ENCODE measurements around the gene GALNT13.

GALNT13 gene

GRCh38 chr2:154078926-154079325, 207.2 kb downstream of the GALNT13 start:
- H3K4me3 ChIP-seq (ENCODE audit: low read depth, low read length) = no peak overlapping the region
- no peak for DNase-seq (ENCODE audit: low read depth)

GRCh38 chr2:154092571-154092970, 220.8 kb downstream of the GALNT13 start:
- no peak overlapping the region for H3K4me3 ChIP-seq (ENCODE audit: low read depth, low read length)
- no peak for DNase-seq (ENCODE audit: low read depth)

GRCh38 chr2:154093856-154094255, 222.1 kb downstream of the GALNT13 start:
- H3K4me3 ChIP-seq (ENCODE audit: low read depth, low read length) = no peak overlapping the region
- DNase-seq (ENCODE audit: low read depth) = no peak

- DNase-seq (ENCODE audit: low read depth) = no peak
- no peak overlapping the region for H3K4me3 ChIP-seq (ENCODE audit: low read depth, low read length)
These were observed 226.2 kb downstream of the GALNT13 start for GRCh38 chr2:154097833-154098398.

GRCh38 chr2:154120706-154121105, 249.0 kb downstream of the GALNT13 start:
- DNase-seq (ENCODE audit: low read depth) = no peak
- no peak overlapping the region for H3K4me3 ChIP-seq (ENCODE audit: low read depth, low read length)

- DNase-seq (ENCODE audit: low read depth) = no peak
- no peak overlapping the region for H3K4me3 ChIP-seq (ENCODE audit: low read depth, low read length)
These were observed 254.2 kb downstream of the GALNT13 start for GRCh38 chr2:154125891-154126290.

- no peak overlapping the region for H3K4me3 ChIP-seq (ENCODE audit: low read depth, low read length)
- no peak for DNase-seq (ENCODE audit: low read depth)
These were observed 259.1 kb downstream of the GALNT13 start for GRCh38 chr2:154130821-154131220.

GRCh38 chr2:154132827-154133226, 261.1 kb downstream of the GALNT13 start:
- DNase-seq (ENCODE audit: low read depth) = no peak

GRCh38 chr2:154133823-154134222, 262.1 kb downstream of the GALNT13 start:
- H3K4me3 ChIP-seq (ENCODE audit: low read depth, low read length) = no peak overlapping the region
- DNase-seq (ENCODE audit: low read depth) = peak; percentile 34

More at GRCh38 chr2:154132827-154133226, 261.1 kb downstream of the GALNT13 start:
- no peak overlapping the region for H3K4me3 ChIP-seq (ENCODE audit: low read depth, low read length)

GRCh38 chr2:154140249-154141025, 268.7 kb downstream of the GALNT13 start:
- no peak for DNase-seq (ENCODE audit: low read depth)
- no peak overlapping the region for H3K4me3 ChIP-seq (ENCODE audit: low read depth, low read length)

GRCh38 chr2:154142480-154142879, 270.8 kb downstream of the GALNT13 start:
- no peak for DNase-seq (ENCODE audit: low read depth)
- H3K4me3 ChIP-seq (ENCODE audit: low read depth, low read length) = no peak overlapping the region

- no peak for DNase-seq (ENCODE audit: low read depth)
- no peak overlapping the region for H3K4me3 ChIP-seq (ENCODE audit: low read depth, low read length)
These were observed 271.4 kb downstream of the GALNT13 start for GRCh38 chr2:154143105-154143504.

GRCh38 chr2:154158101-154158500, 286.4 kb downstream of the GALNT13 start:
- DNase-seq (ENCODE audit: low read depth) = no peak
- no peak overlapping the region for H3K4me3 ChIP-seq (ENCODE audit: low read depth, low read length)

GRCh38 chr2:154161286-154161685, 289.6 kb downstream of the GALNT13 start:
- H3K4me3 ChIP-seq (ENCODE audit: low read depth, low read length) = no peak overlapping the region

GRCh38 chr2:154170400-154170799, 298.7 kb downstream of the GALNT13 start:
- no peak for DNase-seq (ENCODE audit: low read depth)
- no peak overlapping the region for H3K4me3 ChIP-seq (ENCODE audit: low read depth, low read length)

More at GRCh38 chr2:154161286-154161685, 289.6 kb downstream of the GALNT13 start:
- no peak for DNase-seq (ENCODE audit: low read depth)

GRCh38 chr2:154173164-154173563, 301.4 kb downstream of the GALNT13 start:
- no peak overlapping the region for H3K4me3 ChIP-seq (ENCODE audit: low read depth, low read length)
- no peak for DNase-seq (ENCODE audit: low read depth)

- no peak overlapping the region for H3K4me3 ChIP-seq (ENCODE audit: low read depth, low read length)
- DNase-seq (ENCODE audit: low read depth) = no peak
These were observed 302.2 kb downstream of the GALNT13 start for GRCh38 chr2:154173919-154174318.

- no peak for DNase-seq (ENCODE audit: low read depth)
- no peak overlapping the region for H3K4me3 ChIP-seq (ENCODE audit: low read depth, low read length)
These were observed 310.3 kb downstream of the GALNT13 start for GRCh38 chr2:154182008-154182407.

GRCh38 chr2:154187948-154188347, 316.2 kb downstream of the GALNT13 start:
- no peak for DNase-seq (ENCODE audit: low read depth)
- no peak overlapping the region for H3K4me3 ChIP-seq (ENCODE audit: low read depth, low read length)

GRCh38 chr2:154189953-154190352, 318.2 kb downstream of the GALNT13 start:
- DNase-seq (ENCODE audit: low read depth) = no peak
- no peak overlapping the region for H3K4me3 ChIP-seq (ENCODE audit: low read depth, low read length)

GRCh38 chr2:154193246-154193645, 321.5 kb downstream of the GALNT13 start:
- no peak overlapping the region for H3K4me3 ChIP-seq (ENCODE audit: low read depth, low read length)
- no peak for DNase-seq (ENCODE audit: low read depth)
